Osteocyte (in vitro differentiated cells): ENCODE data around the gene GRN. TPM values are rescaled to one million over a fixed set of nuclear protein-coding genes. Genes with fewer than 3 reads are reported as not detected.

Experiments
- DNase-seq: peaks from one replicate; pipeline ENCODE4 v3.0.0; 2021; ENCODE audit warnings: mixed read lengths; ENCODE audit not compliant: unreplicated experiment; ENCODE audit errors: extremely low spot score
- H3K27ac Mint-ChIP-seq: one replicate; pipeline ENCODE4 v1.8.0; 2021; ENCODE audit warnings: mild to moderate bottlenecking, mixed read lengths; ENCODE audit not compliant: unreplicated experiment
- H3K27me3 Mint-ChIP-seq: one replicate; pipeline ENCODE4 v1.8.0; 2021; ENCODE audit warnings: mixed read lengths; ENCODE audit not compliant: unreplicated experiment
- H3K36me3 Mint-ChIP-seq: one replicate; pipeline ENCODE4 v1.8.0; 2021; ENCODE audit warnings: mixed read lengths; ENCODE audit not compliant: unreplicated experiment
- H3K4me1 Mint-ChIP-seq: one replicate; pipeline ENCODE4 v1.8.0; 2021; ENCODE audit warnings: mixed read lengths; ENCODE audit not compliant: unreplicated experiment
- H3K4me3 Mint-ChIP-seq: one replicate; pipeline ENCODE4 v1.8.0; 2021; ENCODE audit warnings: mild to moderate bottlenecking, moderate library complexity, mixed read lengths; ENCODE audit not compliant: unreplicated experiment
- H3K9me3 Mint-ChIP-seq: one replicate; pipeline ENCODE4 v1.8.0; 2021; ENCODE audit warnings: mixed read lengths; ENCODE audit not compliant: unreplicated experiment
- total RNA-seq: library from RNA; stranded (reverse); gene quantifications from 2 replicates; pipeline ENCODE4 v1.2.1, GENCODE V29; 2021
- TF ChIP-seq, protein P1 (sequence below): fragments of 200-600 bp; sonication (generic); IDR thresholded peaks from 2 replicates; pipeline ENCODE4 v1.5.0; 2021; ENCODE audit warnings: antibody characterized with exemption, mild to moderate bottlenecking, moderate library complexity

The GRN gene
- total RNA-seq, 1 donor from 2014 or later: 574 TPM

- peaks cover 4% of the 10 kb centered on the region for H3K27me3 Mint-ChIP-seq
These were observed 13.8 kb upstream of the GRN start for GRCh38 chr17:44331249-44331760.

GRCh38 chr17:44333371-44333770 is 11.7 kb upstream of the GRN start:
- Mint-ChIP-seq H3K27me3 (peaks cover 12% of the 10 kb centered on the region), H3K4me3 (no peak overlapping the region), H3K9me3 (no peaks in the 10 kb centered on the region), H3K4me1 (peaks cover 3% of the 10 kb centered on the region), H3K27ac (no peak overlapping the region), H3K36me3 (no peaks in the 10 kb centered on the region)
- TF ChIP-seq, protein P1, sequence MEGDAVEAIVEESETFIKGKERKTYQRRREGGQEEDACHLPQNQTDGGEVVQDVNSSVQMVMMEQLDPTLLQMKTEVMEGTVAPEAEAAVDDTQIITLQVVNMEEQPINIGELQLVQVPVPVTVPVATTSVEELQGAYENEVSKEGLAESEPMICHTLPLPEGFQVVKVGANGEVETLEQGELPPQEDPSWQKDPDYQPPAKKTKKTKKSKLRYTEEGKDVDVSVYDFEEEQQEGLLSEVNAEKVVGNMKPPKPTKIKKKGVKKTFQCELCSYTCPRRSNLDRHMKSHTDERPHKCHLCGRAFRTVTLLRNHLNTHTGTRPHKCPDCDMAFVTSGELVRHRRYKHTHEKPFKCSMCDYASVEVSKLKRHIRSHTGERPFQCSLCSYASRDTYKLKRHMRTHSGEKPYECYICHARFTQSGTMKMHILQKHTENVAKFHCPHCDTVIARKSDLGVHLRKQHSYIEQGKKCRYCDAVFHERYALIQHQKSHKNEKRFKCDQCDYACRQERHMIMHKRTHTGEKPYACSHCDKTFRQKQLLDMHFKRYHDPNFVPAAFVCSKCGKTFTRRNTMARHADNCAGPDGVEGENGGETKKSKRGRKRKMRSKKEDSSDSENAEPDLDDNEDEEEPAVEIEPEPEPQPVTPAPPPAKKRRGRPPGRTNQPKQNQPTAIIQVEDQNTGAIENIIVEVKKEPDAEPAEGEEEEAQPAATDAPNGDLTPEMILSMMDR: no peak
- no peak for DNase-seq

More at GRCh38 chr17:44331249-44331760, 13.8 kb upstream of the GRN start:
- H3K27ac Mint-ChIP-seq: no peak overlapping the region
- TF ChIP-seq, protein P1: peak; percentile 80
- H3K36me3 Mint-ChIP-seq: no peaks in the 10 kb centered on the region
- H3K9me3 Mint-ChIP-seq: no peaks in the 10 kb centered on the region
- DNase-seq: no peak
- no peak overlapping the region for H3K4me3 Mint-ChIP-seq
- peaks cover 10% of the 10 kb centered on the region for H3K4me1 Mint-ChIP-seq

DNA sequence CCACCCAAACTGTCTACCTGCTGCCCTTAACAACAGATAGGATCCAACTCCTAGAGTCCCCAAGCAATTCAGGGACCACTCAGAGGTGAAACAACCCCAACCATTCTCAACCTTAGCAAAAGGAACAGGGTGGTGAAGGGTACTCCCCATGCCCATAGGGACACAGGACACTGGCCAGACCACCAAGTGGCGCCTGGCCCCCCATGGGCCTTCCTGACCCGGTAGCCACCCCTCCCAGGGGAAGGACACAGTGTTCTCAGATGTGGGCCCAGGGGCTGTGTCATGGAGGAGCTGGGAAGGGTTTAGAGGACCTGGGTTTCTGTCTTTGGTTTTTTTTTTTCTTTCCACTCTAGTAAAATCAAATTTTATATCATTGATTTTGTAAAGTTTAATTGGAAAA is 10.8 kb upstream of the GRN start:
- Mint-ChIP-seq H3K27me3 (peaks cover 15% of the 10 kb centered on the region), H3K4me1 (peaks cover 3% of the 10 kb centered on the region), H3K36me3 (no peaks in the 10 kb centered on the region), H3K27ac (no peak overlapping the region), H3K4me3 (no peak overlapping the region), H3K9me3 (no peaks in the 10 kb centered on the region)
- TF ChIP-seq, protein P1: no peak
- DNase-seq: no peak

DNA sequence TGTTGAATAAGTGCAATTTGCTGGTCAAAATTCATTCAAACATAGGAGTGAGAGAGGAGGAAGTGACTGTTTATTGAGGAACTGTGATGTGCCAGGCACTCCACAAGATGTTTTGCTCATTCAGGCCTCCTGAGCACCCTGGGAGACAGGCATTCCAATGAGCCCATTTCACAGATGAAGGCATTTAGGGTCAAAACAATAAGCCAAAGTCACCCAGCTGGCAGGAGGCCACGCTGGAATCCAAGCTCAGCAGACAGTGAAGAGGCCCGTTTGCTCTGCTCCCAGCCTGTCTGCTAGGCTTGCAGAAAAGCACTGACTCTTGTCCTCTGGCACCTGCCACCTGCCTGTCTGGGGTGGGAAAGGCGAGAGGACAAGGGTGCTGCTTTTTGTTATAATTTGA is 10.4 kb upstream of the GRN start:
- H3K9me3 Mint-ChIP-seq: no peaks in the 10 kb centered on the region
- TF ChIP-seq, protein P1: no peak
- peaks cover 15% of the 10 kb centered on the region for H3K27me3 Mint-ChIP-seq
- no peak for DNase-seq
- no peaks in the 10 kb centered on the region for H3K36me3 Mint-ChIP-seq
- H3K4me3 Mint-ChIP-seq: no peak overlapping the region
- H3K27ac Mint-ChIP-seq: no peak overlapping the region
- H3K4me1 Mint-ChIP-seq: peaks cover 3% of the 10 kb centered on the region

DNA sequence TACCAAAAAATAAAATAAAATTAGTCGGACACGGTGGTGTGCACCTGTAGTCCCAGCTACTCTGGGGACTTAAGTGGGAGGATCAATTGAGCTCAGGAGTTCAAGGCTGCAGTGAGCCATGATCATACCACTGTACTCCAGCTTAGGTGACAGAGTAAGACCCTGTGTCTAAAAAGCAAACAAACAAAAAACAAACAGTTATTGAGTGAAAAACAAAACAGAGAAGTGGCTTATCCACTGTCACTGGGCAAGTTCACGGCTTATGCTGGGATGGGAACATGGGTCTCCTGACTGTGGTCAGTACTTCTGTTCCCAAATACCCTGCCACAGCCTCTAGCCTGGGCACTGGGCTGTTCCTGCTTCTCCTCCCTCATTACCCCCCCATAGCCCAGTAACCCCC is 9.5 kb upstream of the GRN start:
- Mint-ChIP-seq H3K9me3 (no peaks in the 10 kb centered on the region), H3K27ac (no peak overlapping the region), H3K27me3 (peaks cover 15% of the 10 kb centered on the region), H3K36me3 (no peaks in the 10 kb centered on the region), H3K4me1 (peaks cover 3% of the 10 kb centered on the region), H3K4me3 (no peak overlapping the region)
- TF ChIP-seq, protein P1: no peak
- no peak for DNase-seq
